Measurements from ENCODE around the gene HOXB4. TPM values are rescaled to one million over a fixed set of nuclear protein-coding genes. Genes with fewer than 3 reads are reported as not detected.
A peak's percentile ranks its signal among the peaks of the same experiment; 100 is the strongest.

Gene HOXB4
- total and polyA plus RNA-seq, 2 donors (not counting 1 experiment from before 2014, with no cell fraction given): 3.8 to 8.9 TPM

GRCh38 chr17:48547808-48548522 is 30.2 kb downstream of the HOXB4 start:
- TF ChIP-seq EZH2 (IDR thresholded peaks at IDR 0.05; ENCODE audit: low read length, missing control alignments): no peak
- no peak for TF ChIP-seq CTCF (conservative IDR thresholded peaks at IDR 0.05 in 1 of 2, IDR thresholded peaks at IDR 0.05 in 1 of 2; ENCODE audit: low read depth in 1 of 2, low read length in 2 of 2)
- Histone ChIP-seq H3K4me1 (ENCODE audit: control insufficient read depth, extremely low read depth, insufficient read depth, low read length) (peaks cover 40% of the 10 kb centered on the region), H3K27ac (ENCODE audit: insufficient read depth, low read length) (peak overlapping the region; percentile 97), H3K36me3 (ENCODE audit: control insufficient read depth, insufficient read depth, low read length) (peaks cover 20% of the 10 kb centered on the region), H4K20me1 (ENCODE audit: control insufficient read depth, extremely low read depth, insufficient read depth, low read length) (no peaks in the 10 kb centered on the region), H3K9me3 (ENCODE audit: control insufficient read depth, insufficient read depth, low read depth, low read length) (no peaks in the 10 kb centered on the region), H3K4me2 (ENCODE audit: extremely low read depth, insufficient read depth, low read length) (peak overlapping the region; percentile 94), H3K4me3 (replicated peaks in 1 of 4; ENCODE audit: control extremely low read depth in 1 of 4, insufficient read depth in 1 of 4, low read depth in 3 of 4, low read length in 4 of 4) (peak overlapping the region; percentile 20 to 90 (median 40)), H3K9ac (ENCODE audit: insufficient read depth, low read length) (peak overlapping the region; percentile 37), H3K79me2 (ENCODE audit: control insufficient read depth, insufficient read depth, low read length) (peaks cover 90% of the 10 kb centered on the region), H2AFZ (ENCODE audit: low read length) (no peak overlapping the region), H3K27me3 (ENCODE audit: control insufficient read depth, insufficient read depth, low read length) (no peaks in the 10 kb centered on the region)
- DNase-seq (ENCODE audit: low read depth in 2 of 2): peak; percentile 81 to 94

- Histone ChIP-seq H3K9me3 (ENCODE audit: control insufficient read depth, insufficient read depth, low read depth, low read length) (no peaks in the 10 kb centered on the region), H3K4me1 (ENCODE audit: control insufficient read depth, extremely low read depth, insufficient read depth, low read length) (peaks cover 35% of the 10 kb centered on the region), H3K36me3 (ENCODE audit: control insufficient read depth, insufficient read depth, low read length) (peaks cover 21% of the 10 kb centered on the region), H2AFZ (ENCODE audit: low read length) (no peak overlapping the region), H3K9ac (ENCODE audit: insufficient read depth, low read length) (peak overlapping the region; percentile 37), H3K4me2 (ENCODE audit: extremely low read depth, insufficient read depth, low read length) (peak overlapping the region; percentile 94), H4K20me1 (ENCODE audit: control insufficient read depth, extremely low read depth, insufficient read depth, low read length) (no peaks in the 10 kb centered on the region), H3K27ac (ENCODE audit: insufficient read depth, low read length) (peak overlapping the region; percentile 97), H3K4me3 (replicated peaks in 1 of 4; ENCODE audit: control extremely low read depth in 1 of 4, insufficient read depth in 1 of 4, low read depth in 3 of 4, low read length in 4 of 4) (peak overlapping the region; percentile 20 to 90 (median 40)), H3K79me2 (ENCODE audit: control insufficient read depth, insufficient read depth, low read length) (peaks cover 90% of the 10 kb centered on the region), H3K27me3 (ENCODE audit: control insufficient read depth, insufficient read depth, low read length) (no peaks in the 10 kb centered on the region)
- peak; percentile 57 to 87 for DNase-seq (ENCODE audit: low read depth in 2 of 2)
- TF ChIP-seq CTCF (conservative IDR thresholded peaks at IDR 0.05 in 1 of 2, IDR thresholded peaks at IDR 0.05 in 1 of 2; ENCODE audit: low read depth in 1 of 2, low read length in 2 of 2) (no peak), EZH2 (IDR thresholded peaks at IDR 0.05; ENCODE audit: low read length, missing control alignments) (no peak)
Measured at GRCh38 chr17:48546924-48547807, 31.0 kb downstream of the HOXB4 start.
